HG03439 (cell line): Measurements from ENCODE around the gene NRN1.

Experiments used
- ATAC-seq: cut with Tn5 transposase; IDR thresholded peaks from one replicate; pipeline ENCODE4 v1.9.1; 2021; ENCODE audit warnings: mild to moderate bottlenecking, moderate library complexity; ENCODE audit not compliant: unreplicated experiment

Gene NRN1

DNA sequence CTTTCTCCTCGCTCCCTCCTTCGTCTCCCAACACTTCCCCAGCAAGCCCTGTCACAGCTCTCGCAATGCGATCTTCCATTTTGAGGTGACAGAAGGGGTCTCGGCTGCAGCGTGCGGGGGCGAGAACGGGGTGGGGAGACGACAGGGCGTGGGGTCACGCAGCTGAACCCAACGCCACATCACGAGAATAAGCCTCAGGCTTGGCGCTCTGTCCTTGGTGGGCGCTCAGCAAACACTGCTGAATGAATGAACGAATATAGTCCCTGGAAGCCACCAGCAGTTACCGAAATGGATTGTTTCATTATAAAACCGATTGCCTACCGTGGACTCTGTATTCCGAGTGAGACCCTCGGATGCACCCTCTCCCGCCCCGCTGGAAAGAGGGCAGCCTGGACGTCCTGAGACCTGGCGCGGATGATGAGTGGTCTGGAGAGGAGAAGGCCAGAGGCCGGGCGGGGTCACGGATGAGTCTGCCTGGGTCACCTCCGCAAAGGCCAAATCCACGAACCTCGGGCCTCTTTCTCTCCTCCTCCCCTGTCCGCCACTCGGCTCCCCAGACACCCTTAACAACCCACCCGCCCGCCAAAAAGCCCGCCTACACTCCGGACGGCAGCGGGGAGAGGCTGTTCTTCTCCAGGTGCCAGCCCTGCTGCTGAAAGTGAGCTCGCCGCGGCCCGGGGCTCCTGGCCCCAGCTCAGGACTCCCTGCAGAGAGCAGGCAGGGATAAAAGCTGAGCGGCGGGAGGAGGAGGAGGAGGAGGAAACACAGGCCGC is 3.7 kb downstream of the NRN1 start:
- no peak for ATAC-seq

DNA sequence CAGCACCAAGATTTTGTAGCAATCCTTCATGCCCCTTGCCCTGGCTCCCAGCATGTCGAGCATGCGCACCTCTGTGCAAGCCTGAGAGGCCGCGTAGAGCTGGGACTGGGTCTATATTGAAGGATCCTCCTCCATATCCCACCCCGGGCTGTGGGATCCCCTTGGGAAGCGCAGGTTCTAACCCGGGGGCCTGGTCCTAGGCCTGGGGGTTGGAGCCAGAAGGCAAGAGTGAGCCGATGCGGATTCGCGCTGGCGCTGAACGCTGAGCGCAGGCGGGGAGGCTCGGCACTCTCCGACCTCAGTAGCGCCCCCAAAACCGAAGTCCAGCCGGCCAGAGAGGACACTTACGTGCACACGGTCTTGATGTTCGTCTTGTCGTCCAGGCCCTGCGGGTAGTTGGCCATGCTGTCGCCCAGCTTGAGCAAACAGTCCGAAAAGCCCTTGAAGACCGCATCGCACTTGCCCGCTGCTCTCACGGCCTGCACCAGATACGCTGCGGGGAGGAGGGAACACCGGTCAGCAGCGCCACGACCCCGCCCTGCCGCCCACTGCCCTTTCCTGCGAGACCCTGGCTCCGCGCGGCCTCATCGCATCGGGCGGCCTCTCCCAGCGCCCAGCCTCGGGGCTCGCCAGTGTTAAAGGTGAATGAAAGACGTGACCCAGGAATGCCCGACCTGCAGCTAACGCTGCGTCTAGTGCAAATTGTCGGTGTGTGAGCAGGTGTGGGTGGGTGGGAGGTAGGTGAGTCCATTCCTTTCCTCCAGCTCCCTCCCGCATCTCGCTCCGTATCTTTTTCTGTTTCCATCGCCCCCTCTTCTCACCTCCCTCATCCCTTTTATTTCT is 4.5 kb downstream of the NRN1 start:
- no peak for ATAC-seq

DNA sequence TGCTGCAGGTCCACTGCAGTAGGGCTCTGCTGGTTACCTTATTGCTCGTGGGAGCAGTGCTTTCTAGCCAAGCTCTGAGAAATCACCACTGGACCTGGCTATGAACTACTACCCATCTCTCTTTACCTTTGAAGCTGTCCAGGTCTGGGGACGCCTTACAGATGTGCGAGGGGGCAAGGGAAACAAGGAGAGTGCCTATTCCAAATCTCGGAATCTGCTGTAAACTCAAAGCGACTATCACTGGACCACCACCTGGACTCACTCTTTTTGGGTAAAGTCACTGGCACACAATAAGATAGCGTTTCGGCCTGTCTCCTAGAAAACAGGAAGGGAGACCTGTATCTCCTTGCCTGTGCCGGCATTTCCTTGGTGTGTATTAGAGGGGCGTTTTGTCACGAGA is 5.3 kb downstream of the NRN1 start:
- no peak for ATAC-seq

DNA sequence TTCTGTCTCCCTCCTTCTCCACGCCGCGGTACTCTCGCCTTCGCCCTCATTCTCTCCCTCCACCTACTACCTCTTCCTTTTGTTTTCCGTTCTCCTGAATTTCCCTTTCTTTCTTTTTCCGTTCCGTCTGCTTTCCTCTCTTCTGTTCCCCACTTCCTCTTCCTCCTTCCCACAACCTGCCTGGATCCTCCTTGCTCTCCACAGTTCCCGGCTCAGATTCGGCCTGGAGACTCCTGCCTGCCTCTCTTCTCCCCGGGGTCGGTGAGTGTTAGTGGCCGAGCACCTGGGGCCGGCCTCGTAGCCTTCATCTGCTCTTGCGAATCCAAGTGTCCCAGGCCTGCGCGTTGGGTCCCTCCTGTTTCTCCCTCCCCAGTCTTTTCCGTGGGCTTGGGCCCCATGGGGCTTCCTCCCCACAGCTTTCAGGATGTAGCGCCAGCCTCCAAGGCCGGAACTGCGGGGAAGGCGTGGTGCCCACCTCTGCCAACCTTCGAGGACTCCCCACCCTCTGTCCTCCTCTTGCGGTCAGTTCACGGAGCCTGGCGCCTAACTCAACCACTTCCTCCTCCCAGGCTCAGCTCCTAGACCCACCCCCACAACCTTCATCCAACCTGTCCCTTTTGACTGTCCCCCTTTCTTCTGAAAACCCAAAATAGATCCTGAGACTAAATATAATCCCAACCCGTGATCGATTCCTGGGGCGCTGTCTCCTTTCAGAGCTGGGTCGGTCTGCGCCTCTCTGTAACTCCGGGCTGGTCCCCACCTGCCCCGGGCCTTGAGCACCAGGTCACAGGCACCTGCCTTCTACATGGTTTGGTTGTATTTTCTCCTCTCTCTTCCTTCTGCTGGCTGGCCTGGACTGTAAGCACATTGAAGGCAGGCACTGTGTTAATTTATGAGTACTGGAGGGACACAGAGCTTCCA is 6.8 kb downstream of the NRN1 start:
- no peak for ATAC-seq

DNA sequence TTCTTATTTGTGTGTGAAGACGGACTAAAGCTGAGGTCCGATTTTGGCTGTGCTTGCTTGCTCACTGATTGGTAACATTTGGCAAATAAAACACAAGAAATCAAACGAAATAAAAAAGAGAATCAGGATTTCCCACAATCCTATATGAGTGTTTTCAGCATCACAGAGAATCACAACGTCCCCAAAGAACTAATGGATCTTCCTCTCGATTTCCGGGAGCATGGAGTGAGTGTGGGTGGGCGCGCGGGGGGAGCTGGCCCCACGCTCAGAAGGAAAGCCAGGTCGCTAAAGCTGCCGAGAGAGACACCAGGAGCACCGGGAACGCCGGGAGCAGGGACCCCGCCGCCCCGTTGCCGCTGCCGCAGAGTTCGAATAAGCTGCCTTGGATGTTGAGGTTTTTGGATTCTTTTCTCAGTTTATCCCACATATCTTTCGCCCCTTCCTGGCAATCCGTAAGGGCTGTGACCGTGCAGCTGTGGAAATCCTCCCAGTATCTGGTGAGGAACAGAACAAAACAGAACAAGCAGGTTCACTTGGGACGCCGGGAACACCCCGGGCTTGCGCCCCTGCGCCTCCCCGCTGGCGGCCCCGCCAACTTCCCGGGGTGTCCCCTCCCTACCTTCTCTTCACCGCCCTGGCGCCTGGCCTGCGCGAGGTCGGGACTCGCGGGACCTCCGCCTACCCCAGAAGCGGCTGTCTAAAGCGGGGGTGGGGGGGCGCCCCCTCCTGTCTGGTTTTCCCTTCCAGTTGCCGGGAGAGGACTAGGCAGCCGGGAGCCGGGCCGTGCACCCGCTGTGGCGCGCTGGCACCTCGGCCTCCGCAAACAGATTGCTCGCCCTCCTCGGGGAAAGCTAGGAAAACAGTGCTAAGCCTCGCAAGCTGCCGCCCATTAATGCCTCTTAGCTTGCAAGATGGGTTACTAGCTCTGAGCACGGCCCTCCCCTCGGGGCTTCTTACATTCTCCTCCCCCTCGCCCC is 7.7 kb downstream of the NRN1 start:
- no peak for ATAC-seq

DNA sequence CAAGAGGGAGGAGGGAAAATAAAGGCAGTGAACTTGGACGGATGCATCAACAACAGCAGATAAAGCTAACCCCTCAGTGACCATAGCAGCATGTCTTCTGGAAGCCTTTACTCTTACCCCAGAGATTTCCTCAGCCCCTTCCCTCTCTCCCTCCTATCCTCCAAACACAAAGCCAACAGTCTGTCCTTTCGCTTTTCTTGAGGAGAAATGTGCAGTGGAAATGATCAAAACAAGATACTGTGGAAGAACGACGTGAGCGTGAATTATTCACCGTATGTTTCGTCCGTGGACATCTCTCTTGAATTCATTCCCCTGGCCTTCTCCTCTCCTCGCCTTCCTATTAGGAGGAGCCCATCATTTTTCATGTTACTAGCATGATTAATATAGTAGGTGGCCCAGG is 8.5 kb downstream of the NRN1 start:
- no peak for ATAC-seq

DNA sequence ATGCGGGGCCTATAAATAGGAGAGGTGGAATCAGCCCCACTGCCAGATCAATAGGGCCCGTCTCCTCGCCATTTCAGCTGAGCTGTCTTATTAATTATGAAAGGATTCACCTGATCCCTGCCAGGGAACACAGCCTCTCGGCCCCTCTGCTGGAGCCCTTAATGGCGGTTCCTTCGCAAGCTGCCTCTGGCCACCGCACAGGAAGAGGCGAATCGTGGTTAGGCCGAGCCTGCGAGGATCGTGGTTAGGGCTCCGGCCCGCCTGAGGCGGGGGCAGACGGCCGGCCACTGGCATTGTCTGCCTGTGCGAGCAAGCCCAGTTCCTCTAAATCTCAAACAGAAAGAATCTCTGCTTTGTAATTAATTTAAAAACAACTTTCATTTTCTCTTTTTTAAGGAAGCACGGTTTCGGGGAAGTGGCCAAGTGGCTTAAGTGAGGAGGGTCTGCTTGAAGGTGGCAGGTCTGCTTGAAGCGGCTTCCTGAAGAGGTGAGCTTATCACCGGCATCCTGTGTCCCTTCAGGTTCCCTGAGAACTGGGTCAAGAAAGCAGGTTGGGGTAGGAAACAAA is 9.2 kb downstream of the NRN1 start:
- no peak for ATAC-seq

DNA sequence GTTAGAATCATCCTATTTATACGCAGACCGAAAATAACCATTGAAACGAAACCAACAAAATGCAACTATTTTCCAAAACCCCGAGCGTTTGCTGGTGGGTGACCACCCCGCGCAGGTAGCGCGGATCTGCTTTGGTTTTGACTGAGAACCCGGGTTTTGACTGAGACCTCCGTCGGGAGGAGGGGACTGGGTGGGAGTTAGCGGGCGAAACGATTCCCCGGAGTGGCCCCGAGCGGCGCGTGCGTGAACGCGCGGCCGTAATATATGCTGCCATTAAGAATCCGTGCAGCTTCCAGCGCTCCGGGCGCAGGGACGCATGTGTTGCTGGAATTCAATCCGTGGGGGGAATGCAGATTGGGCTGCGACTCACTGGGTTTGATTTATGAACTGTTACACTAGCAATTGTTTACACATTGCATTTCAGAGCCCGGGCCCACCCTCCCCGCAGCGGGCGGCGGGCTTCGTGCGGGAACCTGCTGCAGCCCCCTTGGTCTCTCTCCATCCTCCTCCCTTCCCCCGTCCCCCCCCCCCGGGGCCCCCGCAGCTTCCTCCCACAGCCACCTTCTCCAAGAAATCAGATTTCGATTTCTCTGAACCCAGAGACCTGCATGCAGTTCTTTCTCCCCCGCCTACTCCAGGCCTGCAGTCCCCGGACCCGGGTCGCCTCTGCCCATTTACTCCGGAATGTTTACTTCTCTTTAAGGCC is 9.9 kb downstream of the NRN1 start:
- ATAC-seq, result no peak

DNA sequence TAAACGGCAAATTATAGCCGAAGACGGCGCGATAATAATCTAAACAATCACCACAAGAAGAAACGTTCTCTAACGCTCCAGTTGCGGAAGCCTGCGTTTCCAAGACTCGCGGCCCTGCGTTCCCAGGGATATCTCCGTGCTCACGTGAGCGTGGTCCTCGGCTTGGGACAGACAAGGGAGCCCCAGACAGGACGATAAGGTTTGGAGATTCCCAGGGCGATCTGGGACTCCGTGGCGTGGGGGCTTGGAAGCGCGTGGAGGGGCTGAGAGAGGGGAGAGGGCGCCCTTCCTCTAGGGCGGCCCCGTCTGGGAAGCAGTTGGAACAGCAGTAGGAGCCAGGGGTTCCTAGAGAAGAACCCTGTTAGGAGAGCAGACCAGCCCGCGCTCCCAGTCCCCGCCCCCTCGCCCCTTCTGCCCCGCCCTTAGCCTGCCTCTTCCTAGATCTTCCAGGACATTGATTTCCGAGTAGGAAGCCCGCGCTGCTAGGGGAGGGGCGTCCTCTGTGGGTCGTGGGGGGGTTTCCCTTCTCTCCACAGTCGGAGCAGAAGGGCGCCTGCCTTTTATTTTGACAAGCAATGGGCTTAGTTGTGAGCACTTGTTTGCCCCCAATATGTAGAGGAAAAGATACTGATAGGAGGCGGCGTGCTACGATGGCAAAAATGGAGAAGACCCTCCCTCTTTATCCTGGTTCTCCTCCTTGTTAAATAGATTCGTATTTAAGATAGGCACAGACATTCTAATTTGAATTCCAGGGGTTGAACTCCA is 10.6 kb downstream of the NRN1 start:
- ATAC-seq, result no peak

DNA sequence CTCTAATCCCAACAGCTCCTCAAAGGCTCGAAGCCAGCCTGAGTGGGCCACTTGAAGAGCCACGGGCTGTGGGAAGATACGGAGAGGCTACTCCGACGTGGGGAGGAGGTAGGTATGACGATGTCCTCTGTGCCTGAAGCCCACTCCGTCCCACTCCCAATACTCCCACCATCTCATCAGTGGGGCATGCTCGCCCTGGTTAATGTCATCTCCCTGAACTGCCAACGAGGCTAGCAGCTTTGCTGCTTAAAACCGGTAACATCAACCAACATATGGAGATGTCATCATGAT is 11.1 kb downstream of the NRN1 start:
- no peak for ATAC-seq

DNA sequence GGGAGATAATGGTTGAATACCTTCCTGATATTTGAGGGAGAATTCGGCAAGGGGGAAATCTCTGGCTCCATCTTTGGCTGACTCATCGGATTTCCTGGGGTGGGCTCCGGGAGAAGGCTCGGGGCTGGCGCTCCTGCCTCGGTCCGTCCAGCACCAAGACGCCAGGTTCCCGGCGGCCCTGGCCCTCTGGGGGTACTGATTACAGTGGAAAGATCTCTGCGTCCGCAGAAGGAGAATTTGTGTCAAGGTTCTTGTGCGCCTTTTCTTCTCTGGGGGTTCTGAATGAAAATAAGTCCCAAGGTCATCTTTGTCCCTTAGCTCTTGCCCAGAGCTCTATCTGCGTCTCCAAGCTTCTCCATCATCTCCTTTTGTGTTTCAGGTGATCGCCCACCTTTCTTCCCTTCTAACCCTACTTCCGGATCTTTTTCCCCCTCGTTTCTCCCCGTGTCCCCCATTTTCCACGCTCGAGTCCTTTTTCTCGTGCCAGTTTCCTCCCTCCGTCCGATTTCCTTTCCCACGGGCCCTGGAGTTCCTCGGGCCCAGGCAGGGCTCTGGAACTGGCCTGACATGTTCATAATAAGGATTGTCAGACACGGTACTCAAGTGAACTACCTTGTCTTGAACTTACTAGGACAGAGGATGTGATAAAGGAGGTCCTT is 11.6 kb downstream of the NRN1 start:
- ATAC-seq, result no peak

DNA sequence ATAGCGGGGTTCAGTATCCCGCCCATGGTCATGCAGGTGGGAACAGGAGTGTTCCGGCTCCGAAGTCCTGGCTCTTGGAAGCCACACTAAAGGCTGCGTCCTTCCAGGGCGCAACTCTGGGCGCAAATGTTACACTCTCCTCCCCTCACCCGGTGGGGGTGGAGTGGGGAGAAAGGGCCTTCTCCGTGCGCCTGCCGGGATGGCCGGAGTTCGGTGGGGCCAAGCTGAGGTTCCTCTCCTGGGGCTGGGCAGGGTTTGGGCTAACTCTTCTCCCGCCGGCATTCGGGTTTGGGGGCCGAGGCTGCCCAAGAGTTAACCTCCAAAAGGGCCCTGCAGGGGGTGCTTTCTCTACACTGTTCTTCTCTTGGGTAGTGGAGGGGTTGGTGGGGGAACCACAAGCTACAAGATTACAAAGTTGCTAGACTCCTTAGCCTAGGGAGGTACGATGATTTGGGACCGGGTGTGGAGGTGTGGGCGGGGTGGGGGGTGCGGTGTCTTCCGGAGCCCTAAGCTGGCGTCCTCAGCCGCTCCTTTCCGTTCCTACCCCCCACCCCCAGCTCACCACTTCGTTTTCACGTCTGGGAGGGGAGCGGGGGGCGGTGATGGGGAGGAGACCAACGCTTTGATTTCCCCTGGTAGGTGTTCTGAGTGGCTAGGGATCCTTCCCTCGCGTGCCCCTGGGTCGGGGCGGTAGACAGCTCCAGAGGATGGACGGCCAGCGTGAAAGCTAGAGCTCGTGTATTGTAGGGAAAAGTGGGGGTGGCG is 12.3 kb downstream of the NRN1 start:
- no peak for ATAC-seq

DNA sequence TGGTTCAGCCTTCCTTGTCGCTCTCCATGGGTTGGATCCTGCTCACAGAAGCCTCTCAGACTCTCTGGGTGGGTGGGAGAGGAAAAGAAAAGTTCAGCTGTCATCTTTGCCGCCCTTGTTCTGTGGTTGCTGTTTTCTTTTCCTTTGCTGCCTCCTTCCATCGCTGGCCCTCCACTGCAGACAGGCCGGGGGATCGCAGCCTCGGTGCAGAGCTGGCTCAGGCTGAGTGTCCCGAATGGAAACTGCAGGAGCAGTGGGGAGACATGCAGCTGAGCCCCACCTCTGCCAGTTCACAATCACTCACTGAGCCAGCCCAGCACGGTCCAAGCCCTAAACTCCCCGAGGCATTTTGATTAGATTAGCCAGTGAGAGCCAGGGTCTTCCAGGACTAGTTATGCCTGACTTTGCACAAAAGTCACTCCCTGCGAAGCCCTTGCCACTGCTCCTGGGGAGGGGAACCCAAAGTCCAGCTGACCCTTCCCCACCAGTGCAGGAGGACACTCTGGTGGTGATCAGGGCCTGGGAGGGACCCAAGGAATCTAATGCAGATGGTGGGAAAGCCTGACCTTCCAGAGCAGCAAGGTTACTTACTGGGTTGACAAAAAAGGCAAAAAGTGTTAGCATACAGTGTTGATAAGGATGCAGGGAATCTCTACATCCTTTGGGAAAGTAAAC is 14.0 kb downstream of the NRN1 start:
- no peak for ATAC-seq

DNA sequence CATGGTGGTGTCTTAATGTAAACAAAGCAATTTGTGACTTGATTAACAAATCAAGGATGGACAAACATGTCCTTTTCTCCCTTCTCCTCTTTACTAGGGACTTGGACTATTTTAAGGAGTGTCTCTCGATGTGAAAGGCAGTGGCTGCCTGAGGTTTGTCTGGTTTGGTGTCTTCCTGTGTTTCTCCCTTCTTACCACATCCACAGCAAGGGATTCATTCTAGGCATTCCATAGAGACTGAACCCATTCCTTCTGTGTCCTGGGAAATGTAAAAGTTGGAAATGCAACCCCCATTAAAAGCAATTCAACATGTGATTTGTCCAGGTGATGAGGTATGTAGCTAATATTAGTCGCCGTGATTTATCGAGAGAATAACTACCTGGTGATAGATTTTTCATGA is 15.9 kb downstream of the NRN1 start:
- no peak for ATAC-seq

DNA sequence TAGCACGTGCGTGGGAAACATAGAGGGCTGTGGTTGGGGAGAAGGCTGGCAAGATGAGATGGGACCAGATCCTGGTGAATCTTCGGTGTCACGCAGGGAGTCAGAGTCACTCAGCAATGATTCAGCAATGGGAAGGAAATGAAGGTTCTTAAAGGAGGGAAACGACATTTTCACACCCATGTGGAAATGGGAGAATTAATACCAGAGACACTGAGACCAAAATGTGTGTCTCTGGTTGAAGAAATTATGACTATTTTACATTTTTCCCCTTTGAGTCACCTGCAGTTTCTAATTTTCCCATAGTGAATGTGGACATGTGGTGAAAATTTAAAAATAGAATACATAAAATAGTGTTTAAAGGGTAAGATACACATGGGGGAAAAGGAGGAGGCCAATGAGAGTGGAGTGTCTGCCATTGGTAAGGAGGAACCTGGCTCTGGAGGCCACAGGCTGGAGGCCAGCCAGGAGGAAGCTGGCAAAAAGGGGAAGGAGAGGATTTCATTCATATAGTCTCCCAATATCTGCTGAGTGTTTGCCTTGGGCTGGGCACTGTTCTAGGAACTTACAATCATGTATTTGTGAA is 17.5 kb downstream of the NRN1 start:
- ATAC-seq, result no peak

DNA sequence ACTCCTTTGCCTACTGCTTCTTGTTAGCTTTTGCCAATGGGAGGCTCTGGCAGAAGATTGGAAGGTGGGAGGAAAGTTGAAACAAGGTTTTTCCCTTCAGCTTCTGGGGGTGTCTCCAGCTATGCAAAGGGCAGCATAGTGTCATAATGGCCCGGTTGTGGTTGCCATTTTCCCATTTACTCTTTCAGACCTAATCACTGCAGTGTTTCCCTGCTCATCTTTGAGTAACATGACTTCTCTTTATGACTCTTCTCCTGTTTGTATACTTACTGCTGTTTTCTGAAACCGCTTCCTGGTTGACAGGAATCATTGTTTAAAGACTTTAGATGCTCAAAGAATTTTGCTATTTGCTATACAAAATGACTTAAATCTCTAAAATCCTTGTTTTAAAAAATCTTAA is 19.9 kb downstream of the NRN1 start:
- ATAC-seq, result no peak
